GM23338 (cell line): Measurements from ENCODE around the gene CCNQ.

Source experiments
- EZH2phosphoT487 ChIP-seq: fragments of 200-600 bp; sonication (generic); IDR thresholded peaks from one replicate; pipeline ENCODE4 v1.8.1; 2018; ENCODE audit warnings: antibody characterized with exemption; ENCODE audit not compliant: unreplicated experiment
- POLR2AphosphoS5 ChIP-seq: IDR thresholded peaks from 2 replicates; pipeline ENCODE4 v1.6.1; 2016; ENCODE audit warnings: antibody characterized with exemption, low read depth
- TF ChIP-seq, protein P1 (sequence below), 2 experiments: fragments of 200-600 bp in 1 of 2; sonication (generic) in 1 of 2; conservative IDR thresholded peaks; 2 replicates each; pipeline versions ENCODE4 v1.5.1 to v1.6.1; 2016 to 2017; ENCODE audit warnings: antibody characterized with exemption in 2 of 2, low read depth in 2 of 2, mild to moderate bottlenecking in 2 of 2, moderate library complexity in 1 of 2

DNA sequence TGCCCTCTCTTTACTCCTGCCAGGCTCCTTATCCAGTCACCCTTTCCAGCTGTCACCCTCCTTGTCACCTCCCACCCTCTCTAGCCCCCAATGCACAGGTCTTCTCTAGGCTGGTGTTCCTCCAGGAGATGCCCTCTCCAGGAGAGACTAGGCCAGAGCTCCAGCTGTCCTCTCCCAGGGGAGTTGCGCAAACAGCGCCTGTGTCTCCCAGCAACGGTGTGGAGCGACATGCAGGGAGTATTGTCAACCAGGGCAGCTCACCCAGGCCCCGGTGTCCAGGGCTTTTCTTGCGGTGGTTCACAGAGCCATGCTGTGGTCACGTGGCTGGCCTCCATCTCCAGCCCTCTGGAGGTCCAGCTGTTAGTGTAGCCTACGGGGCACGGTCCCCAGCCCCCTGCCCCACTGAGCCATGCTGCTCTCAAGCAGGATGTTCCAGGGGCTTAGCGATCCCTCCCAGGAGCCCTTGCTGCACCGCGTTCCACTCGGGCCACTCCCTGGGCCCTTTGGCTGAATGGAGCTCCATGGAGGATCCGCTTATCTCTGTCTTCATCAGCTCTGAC lies 34.8 kb downstream of the CCNQ start:
- TF ChIP-seq EZH2phosphoT487 (no peak), POLR2AphosphoS5 (no peak)
- TF ChIP-seq, protein P1, sequence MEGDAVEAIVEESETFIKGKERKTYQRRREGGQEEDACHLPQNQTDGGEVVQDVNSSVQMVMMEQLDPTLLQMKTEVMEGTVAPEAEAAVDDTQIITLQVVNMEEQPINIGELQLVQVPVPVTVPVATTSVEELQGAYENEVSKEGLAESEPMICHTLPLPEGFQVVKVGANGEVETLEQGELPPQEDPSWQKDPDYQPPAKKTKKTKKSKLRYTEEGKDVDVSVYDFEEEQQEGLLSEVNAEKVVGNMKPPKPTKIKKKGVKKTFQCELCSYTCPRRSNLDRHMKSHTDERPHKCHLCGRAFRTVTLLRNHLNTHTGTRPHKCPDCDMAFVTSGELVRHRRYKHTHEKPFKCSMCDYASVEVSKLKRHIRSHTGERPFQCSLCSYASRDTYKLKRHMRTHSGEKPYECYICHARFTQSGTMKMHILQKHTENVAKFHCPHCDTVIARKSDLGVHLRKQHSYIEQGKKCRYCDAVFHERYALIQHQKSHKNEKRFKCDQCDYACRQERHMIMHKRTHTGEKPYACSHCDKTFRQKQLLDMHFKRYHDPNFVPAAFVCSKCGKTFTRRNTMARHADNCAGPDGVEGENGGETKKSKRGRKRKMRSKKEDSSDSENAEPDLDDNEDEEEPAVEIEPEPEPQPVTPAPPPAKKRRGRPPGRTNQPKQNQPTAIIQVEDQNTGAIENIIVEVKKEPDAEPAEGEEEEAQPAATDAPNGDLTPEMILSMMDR (conservative IDR thresholded peaks at IDR 0.05; ENCODE audit: low read depth in 2 of 2) = no peak
